Fibroblast of skin of left biceps (primary cell): ENCODE measurements around the gene PTGES3L.
"Not testable (repeated sequence)": the region's sequence is repeated elsewhere in the genome, so short reads cannot be mapped to it uniquely, and the experiment has no call there.

Experiments used
- DNase-seq, 2 experiments: peaks; one replicate each; pipeline ENCODE4 v3.0.0-alpha.2; 2013; ENCODE audit warnings: low read depth in 2 of 2

The PTGES3L gene

DNA sequence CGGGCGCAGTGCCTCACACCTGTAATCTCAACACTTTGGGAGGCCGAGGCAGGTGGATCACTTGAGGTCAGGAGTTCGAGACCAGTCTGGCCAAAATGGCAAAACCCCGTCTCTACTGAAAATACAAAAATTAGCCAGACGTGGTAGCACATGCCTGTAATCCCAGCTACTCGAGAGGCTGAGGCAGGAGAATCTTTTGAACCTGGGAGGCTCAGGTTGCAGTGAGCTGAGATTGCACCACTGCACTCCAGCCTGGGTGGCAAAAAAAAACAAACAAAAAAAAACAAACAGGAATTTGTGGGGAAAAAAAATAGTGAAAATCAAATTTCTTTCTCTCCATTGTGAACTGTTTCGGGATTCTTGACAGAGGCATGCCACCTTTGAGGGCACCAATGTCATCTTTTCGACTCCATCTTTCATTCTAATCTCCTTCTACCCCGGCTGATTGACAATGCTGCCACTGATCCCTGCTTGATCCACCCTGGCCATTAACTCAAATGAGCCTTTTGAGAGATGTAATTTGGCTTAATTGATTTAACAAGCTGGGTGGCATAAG lies 60.3 kb downstream of the PTGES3L start:
- not testable (repeated sequence) for DNase-seq

DNA sequence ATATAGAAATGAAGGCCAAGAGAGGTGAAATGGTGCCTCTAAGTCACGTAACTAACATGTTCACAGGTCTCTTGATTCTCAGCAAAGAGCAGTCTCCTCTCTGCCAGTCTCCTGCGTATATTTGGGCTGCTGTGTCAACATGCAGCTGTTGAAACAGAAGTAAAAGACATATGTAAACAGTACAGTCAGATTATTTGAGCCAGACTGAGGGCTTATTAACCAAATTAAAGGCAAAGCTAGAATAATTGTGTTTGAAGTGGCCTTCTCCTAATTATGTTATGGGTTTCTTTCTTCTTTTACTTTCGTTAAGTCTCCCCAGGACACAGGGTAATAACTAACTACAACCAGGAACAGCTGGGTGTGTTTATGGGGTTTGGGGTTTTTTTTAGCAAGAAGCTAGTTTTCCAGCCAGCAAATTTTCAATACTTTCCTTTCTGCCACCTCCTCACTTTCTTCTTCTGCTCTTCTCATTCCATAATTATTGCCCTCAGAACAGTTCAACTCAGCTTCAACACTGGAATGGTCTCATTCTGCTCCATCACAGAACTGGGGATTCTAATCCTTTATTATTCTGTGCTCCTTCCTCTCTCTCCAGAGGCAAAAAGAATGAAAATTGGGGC lies 60.9 kb downstream of the PTGES3L start:
- DNase-seq: no peak
